ENCODE results near the gene CHRNA4.
"Not testable (repeated sequence)": the region's sequence is repeated elsewhere in the genome, so short reads cannot be mapped to it uniquely, and the experiment has no call there.

GRCh38 chr20:63340158-63340688 lies 20.9 kb downstream of the CHRNA4 start:
- TF ChIP-seq CTCF (IDR thresholded peaks at IDR 0.05; ENCODE audit: low read depth, low read length, poor library complexity, severe bottlenecking); EZH2phosphoT487 (IDR thresholded peaks at IDR 0.05; ENCODE audit: borderline replicate concordance, low read length): not testable (repeated sequence)

Data from DOHH2 (cell line).